Endothelial cell of umbilical vein (primary cell): Measurements from ENCODE around the gene VCL. TPM values are rescaled to one million over a fixed set of nuclear protein-coding genes. Genes with fewer than 3 reads are reported as not detected.

ENCODE experiments used
- BruUV-seq: library from RNA; stranded (reverse); fragments of 400-500 nt; replicated peaks from 2 replicates; lab custom pipeline; 2021; lab: Mats Ljungman, UMichigan
- CTCF ChIA-PET: fragments of 300-600, 350-600 bp; sonication (Branson Sonifier 250); formaldehyde crosslinking; loops from one replicate; lab custom pipeline; 2021; ENCODE audit warnings: antibody characterized with exemption, inconsistent platforms; lab: Charles Lee
- POLR2A ChIA-PET: fragments of 300-600, 350-600 bp; sonication (Branson Sonifier 250); formaldehyde crosslinking; loops from one replicate; lab custom pipeline; 2021; ENCODE audit warnings: antibody characterized with exemption, inconsistent platforms; lab: Charles Lee
- DNase-seq: peaks from one replicate; pipeline ENCODE4 v3.0.0-alpha.2; 2011; ENCODE audit warnings: low read depth, low spot score
- FAIRE-seq: peaks from 2 replicates; lab custom pipeline; 2011; peaks lifted over from hg19 to GRCh38; lab: Jason Lieb, UNC
- H2AFZ ChIP-seq: 2 replicates; pipeline ENCODE4 v1.6.0; 2012; ENCODE audit warnings: low read depth, low read length, control low read depth, inconsistent platforms
- H3K27ac ChIP-seq: 2 replicates; pipeline ENCODE4 v1.5.1; 2011; ENCODE audit warnings: low read depth, mild to moderate bottlenecking, control low read depth, low read length, moderate library complexity; ENCODE audit not compliant: insufficient read depth
- H3K27me3 ChIP-seq, 2 experiments: 2 replicates each; pipeline versions ENCODE4 v1.6.0 to v1.6.1; 2011; ENCODE audit warnings: low read length in 2 of 2, mixed read lengths in 1 of 2; ENCODE audit not compliant: control insufficient read depth in 2 of 2, insufficient read depth in 2 of 2
- H3K36me3 ChIP-seq, 2 experiments: 2 replicates in 1 of 2; 3 replicates in 1 of 2; pipeline ENCODE4 v1.5.1; 2011; ENCODE audit warnings: low read length in 2 of 2, mild to moderate bottlenecking in 1 of 2, moderate library complexity in 1 of 2; ENCODE audit not compliant: control insufficient read depth in 2 of 2, insufficient read depth in 2 of 2; ENCODE audit errors: extremely low read depth in 1 of 2
- H3K4me1 ChIP-seq: 3 replicates; pipeline ENCODE4 v1.5.1; 2011; ENCODE audit warnings: mild to moderate bottlenecking, low read length; ENCODE audit not compliant: control insufficient read depth, insufficient read depth; ENCODE audit errors: extremely low read depth
- H3K4me2 ChIP-seq: 2 replicates; pipeline ENCODE4 v1.6.1; 2011; ENCODE audit warnings: low read length, control low read depth, mixed read lengths; ENCODE audit not compliant: insufficient read depth
- H3K4me3 ChIP-seq, 3 experiments: fragments of 200-600 bp in 1 of 3; sonication (generic), shearing (Covaris generic) in 1 of 3; replicated peaks in 1 of 3; 2 replicates each; pipeline ENCODE4 v1.5.1; 2011 to 2016; ENCODE audit warnings: control low read depth in 3 of 3, low read length in 3 of 3, mild to moderate bottlenecking in 2 of 3, inconsistent platforms in 1 of 3, low read depth in 1 of 3, moderate library complexity in 1 of 3; ENCODE audit not compliant: insufficient read depth in 1 of 3
- H3K79me2 ChIP-seq: 2 replicates; pipeline ENCODE4 v1.6.0; 2012; ENCODE audit warnings: low read length, inconsistent platforms; ENCODE audit not compliant: control insufficient read depth, insufficient read depth
- H3K9ac ChIP-seq: replicated peaks from 2 replicates; pipeline ENCODE3; 2011; ENCODE audit warnings: low read length, control low read depth; ENCODE audit not compliant: insufficient read depth; ENCODE audit errors: extremely low read depth
- H3K9me1 ChIP-seq: replicated peaks from 3 replicates; pipeline ENCODE4 v1.6.0; 2011; ENCODE audit warnings: mild to moderate bottlenecking, low read length; ENCODE audit not compliant: control insufficient read depth, insufficient read depth; ENCODE audit errors: extremely low read depth
- H3K9me3 ChIP-seq: replicated peaks from 2 replicates; pipeline ENCODE4 v1.5.1; 2012; ENCODE audit warnings: low read length, inconsistent platforms; ENCODE audit not compliant: control insufficient read depth, insufficient read depth
- H4K20me1 ChIP-seq: replicated peaks from 2 replicates; pipeline ENCODE3; 2011; ENCODE audit warnings: mild to moderate bottlenecking, low read length; ENCODE audit not compliant: control insufficient read depth, insufficient read depth; ENCODE audit errors: extremely low read depth
- EZH2 ChIP-seq: IDR thresholded peaks from 2 replicates; pipeline ENCODE4 v1.6.1; 2012; ENCODE audit warnings: borderline replicate concordance, low read depth, mild to moderate bottlenecking, moderate library complexity, low read length, inconsistent platforms; ENCODE audit not compliant: severe bottlenecking
- FOS ChIP-seq: IDR thresholded peaks from 2 replicates; pipeline ENCODE4 v1.6.1; 2011; ENCODE audit warnings: mild to moderate bottlenecking, low read length, moderate library complexity, borderline replicate concordance; ENCODE audit not compliant: insufficient read depth
- GATA2 ChIP-seq: IDR thresholded peaks from 2 replicates; pipeline ENCODE4 v1.7.0; 2011; ENCODE audit warnings: low read depth, mild to moderate bottlenecking, moderate library complexity, mixed read lengths, low read length; ENCODE audit not compliant: insufficient read length, insufficient read depth
- JUN ChIP-seq: IDR thresholded peaks from 2 replicates; pipeline ENCODE4 v1.6.1; 2011; ENCODE audit warnings: borderline replicate concordance, low read depth; ENCODE audit not compliant: insufficient read length, insufficient read depth
- MAX ChIP-seq: IDR thresholded peaks from 2 replicates; pipeline ENCODE4 v1.6.1; 2011; ENCODE audit not compliant: insufficient read depth, insufficient read length
- MYC ChIP-seq: IDR thresholded peaks from one replicate; pipeline ENCODE4 v1.6.1; 2011; ENCODE audit warnings: mild to moderate bottlenecking, low read depth, low read length
- POLR2A ChIP-seq: IDR thresholded peaks from 2 replicates; pipeline ENCODE4 v1.6.1; 2012; ENCODE audit warnings: low read depth, mild to moderate bottlenecking, control low read depth, low read length
- POLR2AphosphoS5 ChIP-seq: IDR thresholded peaks from 2 replicates; pipeline ENCODE4 v1.6.1; 2012; ENCODE audit warnings: low read depth, mild to moderate bottlenecking, control low read depth, low read length, moderate library complexity; ENCODE audit not compliant: insufficient read depth
- dilution Hi-C: fragments of 300-500 bp; cut with MboI; formaldehyde crosslinking; loops from one replicate; pipeline ENCODE4 v1.15.0; 2019; ENCODE audit warnings: low sequenced_read_pairs; ENCODE audit not compliant: extremely low pct_ligation_motif_present
- intact Hi-C: fragments of 100-400 bp; cut with micrococcal nuclease; formaldehyde crosslinking; loops from one replicate; pipeline ENCODE4 v1.10.0; 2022
- polyA plus RNA-seq, 4 experiments: library from polyadenylated mRNA; depleted of rRNA in 3 of 4; stranded (reverse) in 3 of 4; unstranded in 1 of 4; fragments of >200 nt; gene quantifications; 2 replicates each; pipeline versions ENCODE4 v1.2.1 to v1.2.3, GENCODE V29; 2011 to 2012; ENCODE audit warnings: missing spikeins in 1 of 4
- total RNA-seq: library from RNA; stranded (reverse); gene quantifications from 2 replicates; pipeline ENCODE4 v1.2.3, GENCODE V29; 2021
- TF ChIP-seq, protein P1 (sequence below), 2 donors: IDR thresholded peaks; 1 replicate in 1 of 2; 2 replicates in 1 of 2; pipeline ENCODE4 v1.5.1; 2011; ENCODE audit warnings: low read length in 2 of 2, mild to moderate bottlenecking in 2 of 2, moderate library complexity in 2 of 2, control low read depth in 1 of 2, inconsistent platforms in 1 of 2, low read depth in 1 of 2; ENCODE audit not compliant: insufficient read depth in 1 of 2; ENCODE audit errors: extremely low read depth in 1 of 2

Gene VCL
- total and polyA plus RNA-seq, 2 donors (not counting 3 experiments of a cell fraction or from before 2014, with no cell fraction given), result 95.4 to 231 TPM

DNA sequence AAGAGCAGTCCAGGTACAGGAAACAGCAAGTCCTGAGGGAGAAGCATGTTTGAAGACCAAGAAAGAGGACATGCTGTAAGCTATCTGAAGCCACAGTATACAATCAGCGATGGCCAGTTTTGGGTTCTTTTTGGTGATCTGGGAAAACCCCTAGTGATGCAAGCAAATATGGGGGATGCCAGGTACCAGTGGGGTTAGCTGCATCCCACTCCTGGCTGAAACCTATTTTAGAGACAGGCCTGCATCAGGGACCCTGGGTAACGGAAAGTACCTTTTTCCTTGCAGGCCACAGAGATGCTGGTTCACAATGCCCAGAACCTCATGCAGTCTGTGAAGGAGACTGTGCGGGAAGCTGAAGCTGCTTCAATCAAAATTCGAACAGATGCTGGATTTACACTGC, 119.8 kb downstream of the VCL start:
- BruUV-seq, result no TSS peak
- Histone ChIP-seq H3K27ac (no peak overlapping the region), H3K9ac (no peak overlapping the region), H3K4me2 (no peak overlapping the region), H3K4me3 (no peak overlapping the region), H3K9me1 (no peaks in the 10 kb centered on the region), H2AFZ (no peak overlapping the region), H3K36me3 (peaks cover 48 to 56% of the 10 kb centered on the region in 2 experiments), H3K4me1 (peaks cover 5% of the 10 kb centered on the region), H3K79me2 (peaks cover 2% of the 10 kb centered on the region), H3K9me3 (no peaks in the 10 kb centered on the region), H4K20me1 (no peaks in the 10 kb centered on the region), H3K27me3 (no peaks in the 10 kb centered on the region)
- dilution Hi-C loops (no loop called here), intact Hi-C loops (no loop called here)
- TF ChIP-seq POLR2AphosphoS5, result no peak
- TF ChIP-seq JUN, result no peak
- TF ChIP-seq, protein P1, sequence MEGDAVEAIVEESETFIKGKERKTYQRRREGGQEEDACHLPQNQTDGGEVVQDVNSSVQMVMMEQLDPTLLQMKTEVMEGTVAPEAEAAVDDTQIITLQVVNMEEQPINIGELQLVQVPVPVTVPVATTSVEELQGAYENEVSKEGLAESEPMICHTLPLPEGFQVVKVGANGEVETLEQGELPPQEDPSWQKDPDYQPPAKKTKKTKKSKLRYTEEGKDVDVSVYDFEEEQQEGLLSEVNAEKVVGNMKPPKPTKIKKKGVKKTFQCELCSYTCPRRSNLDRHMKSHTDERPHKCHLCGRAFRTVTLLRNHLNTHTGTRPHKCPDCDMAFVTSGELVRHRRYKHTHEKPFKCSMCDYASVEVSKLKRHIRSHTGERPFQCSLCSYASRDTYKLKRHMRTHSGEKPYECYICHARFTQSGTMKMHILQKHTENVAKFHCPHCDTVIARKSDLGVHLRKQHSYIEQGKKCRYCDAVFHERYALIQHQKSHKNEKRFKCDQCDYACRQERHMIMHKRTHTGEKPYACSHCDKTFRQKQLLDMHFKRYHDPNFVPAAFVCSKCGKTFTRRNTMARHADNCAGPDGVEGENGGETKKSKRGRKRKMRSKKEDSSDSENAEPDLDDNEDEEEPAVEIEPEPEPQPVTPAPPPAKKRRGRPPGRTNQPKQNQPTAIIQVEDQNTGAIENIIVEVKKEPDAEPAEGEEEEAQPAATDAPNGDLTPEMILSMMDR (IDR thresholded peaks at IDR 0.05; ENCODE audit: extremely low read depth in 1 of 2, insufficient read depth in 1 of 2, low read depth in 1 of 2, low read length in 2 of 2), result no peak
- TF ChIP-seq FOS, result no peak
- TF ChIP-seq MAX, result no peak
- TF ChIP-seq EZH2, result no peak
- no peak for TF ChIP-seq MYC
- no peak for TF ChIP-seq GATA2
- TF ChIP-seq POLR2A, result no peak
- ChIA-PET POLR2A (no interaction called here), CTCF (interaction anchor here (0.9 to 2.3 kb wide), 3 partner anchors 9 to 116 kb away, joined by 3 to 11 read pairs (median 5); no protein-coding TSS in a partner anchor)
- DNase-seq, result no peak
- no peak for FAIRE-seq
